ENCODE measurements around the gene HIGD1A. TPM values are rescaled to one million over a fixed set of nuclear protein-coding genes. Genes with fewer than 3 reads are reported as not detected.

Gene HIGD1A
- polyA plus RNA-seq, 1 of the 3 experiments (the other 2 are of a cell fraction) = 72.1 TPM

DNA sequence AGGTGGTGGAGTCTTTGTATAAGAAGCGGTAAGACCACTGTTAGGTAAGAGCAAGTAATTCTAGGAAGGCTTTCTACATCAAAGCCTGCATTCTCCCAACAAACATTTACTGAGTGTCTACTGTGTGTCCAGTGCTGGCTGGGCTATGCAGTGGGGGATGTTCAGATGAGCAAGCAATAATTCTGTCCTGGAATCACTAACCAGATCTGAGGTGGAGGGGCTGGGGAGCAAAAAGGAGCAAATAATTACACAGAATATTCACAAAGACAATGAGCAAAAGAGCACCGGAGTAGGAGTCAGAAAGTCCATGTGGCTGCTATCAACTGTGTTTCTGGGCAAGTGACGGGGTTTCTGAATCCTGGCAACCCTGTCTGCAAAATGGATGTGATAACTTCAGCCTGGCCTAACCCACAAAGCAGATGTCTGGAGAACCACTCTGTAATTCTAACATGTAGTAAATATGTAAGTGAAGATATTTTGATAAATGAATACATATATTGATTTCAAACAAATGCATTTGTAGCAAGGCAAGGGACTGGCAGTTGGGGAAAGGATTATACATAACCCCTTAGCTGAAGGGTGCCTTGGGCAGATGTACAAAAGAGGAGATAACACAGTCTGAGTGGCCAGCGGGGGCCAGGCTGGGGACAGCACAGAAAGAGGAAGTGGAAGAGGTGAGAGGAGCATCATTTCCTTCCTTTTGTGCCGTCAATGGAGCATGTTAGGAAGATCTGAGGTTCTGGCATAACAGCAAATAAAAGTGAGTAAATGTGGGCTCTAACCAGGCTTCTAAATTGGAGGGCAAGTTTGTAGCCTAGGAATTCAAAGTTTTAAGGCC, 42.6 kb upstream of the HIGD1A start:
- H3K4me1 ChIP-seq (ENCODE audit: control insufficient read depth in 1 of 2, insufficient read depth in 2 of 2, low read depth in 1 of 2, low read length in 1 of 2) = peaks cover 0 to 21% of the 10 kb centered on the region in 2 experiments; a peak in 1 of 4 replicates
- H3K9me2 ChIP-seq = no peaks in the 10 kb centered on the region
- ChIA-PET CTCF (interaction anchor here (1.4 to 3.3 kb wide), 3 partner anchors 7 to 34 kb away, joined by 8 to 11 read pairs (median 10); no protein-coding TSS in a partner anchor), POLR2A (interaction anchor here (0.6 kb wide), 1 partner anchor 34 kb away, joined by 3 read pairs; no protein-coding TSS in a partner anchor)
- H3K9ac ChIP-seq = no peak overlapping the region
- no peak for DNase-seq
- H3K36me3 ChIP-seq (replicated peaks in 1 of 2; ENCODE audit: control insufficient read depth in 1 of 2, insufficient read depth in 2 of 2, low read length in 1 of 2) = no peaks in the 10 kb centered on the region
- peak overlapping the region in 1 of 2 experiments; percentile 19; a peak in 1 of 4 replicates for H3K27ac ChIP-seq (ENCODE audit: low read depth in 2 of 2, low read length in 1 of 2)
- no peaks in the 10 kb centered on the region; the same call in 1 of the 2 replicates for H3K27me3 ChIP-seq (ENCODE audit: insufficient read depth)
- H3K79me2 ChIP-seq (ENCODE audit: insufficient read depth) = no peaks in the 10 kb centered on the region
- H3K4me2 ChIP-seq = no peak overlapping the region
- 54% methylated on average over 5 of the region's 5 CpGs for WGBS (ENCODE audit: low lambda C conversion rate)
- no peak overlapping the region for H2AFZ ChIP-seq (ENCODE audit: low read depth)
- no peaks in the 10 kb centered on the region for H3K9me3 ChIP-seq
- H3F3A ChIP-seq (replicated peaks; ENCODE audit: insufficient read depth) = no peaks in the 10 kb centered on the region
- H3K4me3 ChIP-seq (ENCODE audit: low read depth in 2 of 2, low read length in 1 of 2) = no peak overlapping the region
- H4K20me1 ChIP-seq (ENCODE audit: insufficient read depth) = no peaks in the 10 kb centered on the region
- TF ChIP-seq NFIC (IDR thresholded peaks at IDR 0.05; ENCODE audit: borderline replicate concordance) = no peak
- TF ChIP-seq MAX (IDR thresholded peaks at IDR 0.05; ENCODE audit: low read depth) = no peak
- TF ChIP-seq, protein P1, sequence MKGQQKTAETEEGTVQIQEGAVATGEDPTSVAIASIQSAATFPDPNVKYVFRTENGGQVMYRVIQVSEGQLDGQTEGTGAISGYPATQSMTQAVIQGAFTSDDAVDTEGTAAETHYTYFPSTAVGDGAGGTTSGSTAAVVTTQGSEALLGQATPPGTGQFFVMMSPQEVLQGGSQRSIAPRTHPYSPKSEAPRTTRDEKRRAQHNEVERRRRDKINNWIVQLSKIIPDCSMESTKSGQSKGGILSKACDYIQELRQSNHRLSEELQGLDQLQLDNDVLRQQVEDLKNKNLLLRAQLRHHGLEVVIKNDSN (IDR thresholded peaks at IDR 0.05; ENCODE audit: borderline replicate concordance, low read depth) = no peak
- TF ChIP-seq, protein P2, sequence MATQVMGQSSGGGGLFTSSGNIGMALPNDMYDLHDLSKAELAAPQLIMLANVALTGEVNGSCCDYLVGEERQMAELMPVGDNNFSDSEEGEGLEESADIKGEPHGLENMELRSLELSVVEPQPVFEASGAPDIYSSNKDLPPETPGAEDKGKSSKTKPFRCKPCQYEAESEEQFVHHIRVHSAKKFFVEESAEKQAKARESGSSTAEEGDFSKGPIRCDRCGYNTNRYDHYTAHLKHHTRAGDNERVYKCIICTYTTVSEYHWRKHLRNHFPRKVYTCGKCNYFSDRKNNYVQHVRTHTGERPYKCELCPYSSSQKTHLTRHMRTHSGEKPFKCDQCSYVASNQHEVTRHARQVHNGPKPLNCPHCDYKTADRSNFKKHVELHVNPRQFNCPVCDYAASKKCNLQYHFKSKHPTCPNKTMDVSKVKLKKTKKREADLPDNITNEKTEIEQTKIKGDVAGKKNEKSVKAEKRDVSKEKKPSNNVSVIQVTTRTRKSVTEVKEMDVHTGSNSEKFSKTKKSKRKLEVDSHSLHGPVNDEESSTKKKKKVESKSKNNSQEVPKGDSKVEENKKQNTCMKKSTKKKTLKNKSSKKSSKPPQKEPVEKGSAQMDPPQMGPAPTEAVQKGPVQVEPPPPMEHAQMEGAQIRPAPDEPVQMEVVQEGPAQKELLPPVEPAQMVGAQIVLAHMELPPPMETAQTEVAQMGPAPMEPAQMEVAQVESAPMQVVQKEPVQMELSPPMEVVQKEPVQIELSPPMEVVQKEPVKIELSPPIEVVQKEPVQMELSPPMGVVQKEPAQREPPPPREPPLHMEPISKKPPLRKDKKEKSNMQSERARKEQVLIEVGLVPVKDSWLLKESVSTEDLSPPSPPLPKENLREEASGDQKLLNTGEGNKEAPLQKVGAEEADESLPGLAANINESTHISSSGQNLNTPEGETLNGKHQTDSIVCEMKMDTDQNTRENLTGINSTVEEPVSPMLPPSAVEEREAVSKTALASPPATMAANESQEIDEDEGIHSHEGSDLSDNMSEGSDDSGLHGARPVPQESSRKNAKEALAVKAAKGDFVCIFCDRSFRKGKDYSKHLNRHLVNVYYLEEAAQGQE (IDR thresholded peaks at IDR 0.05; ENCODE audit: low read depth, low read length) = no peak
- no peak for TF ChIP-seq GABPA (IDR thresholded peaks at IDR 0.05; ENCODE audit: low read depth)
- no peak for TF ChIP-seq YY1 (IDR thresholded peaks at IDR 0.05; ENCODE audit: low read depth)
- TF ChIP-seq PBX3 (IDR thresholded peaks at IDR 0.05) = no peak
- TF ChIP-seq ZBTB33 (IDR thresholded peaks at IDR 0.05; ENCODE audit: borderline replicate concordance, low read depth) = no peak
- TF ChIP-seq MXI1 (IDR thresholded peaks at IDR 0.05; ENCODE audit: low read depth, low read length) = no peak
- no peak for TF ChIP-seq SMC3 (IDR thresholded peaks at IDR 0.05; ENCODE audit: low read depth, low read length)
- TF ChIP-seq TCF12 (IDR thresholded peaks at IDR 0.05) = no peak
- no peak for TF ChIP-seq IRF3 (IDR thresholded peaks at IDR 0.05; ENCODE audit: low read depth, low read length)
- no peak for TF ChIP-seq GATA2 (CRISPR knock-in tag; IDR thresholded peaks at IDR 0.05)
- no peak for TF ChIP-seq RCOR1 (IDR thresholded peaks at IDR 0.05; ENCODE audit: low read length)
- no peak for TF ChIP-seq ELF1 (IDR thresholded peaks at IDR 0.05)
- no peak for TF ChIP-seq MEF2A (IDR thresholded peaks at IDR 0.05; ENCODE audit: borderline replicate concordance, low read depth)
- TF ChIP-seq FOXM1 (IDR thresholded peaks at IDR 0.05; ENCODE audit: low read depth) = no peak
- TF ChIP-seq CHD2 (IDR thresholded peaks at IDR 0.05; ENCODE audit: low read length, partially characterized antibody) = no peak
- TF ChIP-seq TEAD4 (IDR thresholded peaks at IDR 0.05; ENCODE audit: borderline replicate concordance, insufficient read depth) = no peak

Measured in SK-N-SH (cell line).